Gastrocnemius medialis (tissue), 4 donors: ENCODE results near the gene FAM107A.

ENCODE experiments used
- POLR2A ChIP-seq, 2 donors: fragments of 450-650 bp; IDR thresholded peaks; one replicate each; pipeline ENCODE4 v1.6.1; 2017; ENCODE audit warnings: antibody characterized with exemption in 2 of 2, mild to moderate bottlenecking in 2 of 2, moderate library complexity in 2 of 2
- TF ChIP-seq, protein P1 (sequence below), 5 experiments: fragments of 450-650 bp in 3 of 5; fragments of 200-600 bp in 2 of 5; sonication (generic) in 2 of 5; IDR thresholded peaks in 4 of 5; conservative IDR thresholded peaks in 1 of 5; 1 replicate in 4 of 5; 2 replicates in 1 of 5; pipeline ENCODE4 v1.5.1; 2016 to 2019; ENCODE audit warnings: antibody characterized with exemption in 5 of 5, mild to moderate bottlenecking in 3 of 5, moderate library complexity in 3 of 5

DNA sequence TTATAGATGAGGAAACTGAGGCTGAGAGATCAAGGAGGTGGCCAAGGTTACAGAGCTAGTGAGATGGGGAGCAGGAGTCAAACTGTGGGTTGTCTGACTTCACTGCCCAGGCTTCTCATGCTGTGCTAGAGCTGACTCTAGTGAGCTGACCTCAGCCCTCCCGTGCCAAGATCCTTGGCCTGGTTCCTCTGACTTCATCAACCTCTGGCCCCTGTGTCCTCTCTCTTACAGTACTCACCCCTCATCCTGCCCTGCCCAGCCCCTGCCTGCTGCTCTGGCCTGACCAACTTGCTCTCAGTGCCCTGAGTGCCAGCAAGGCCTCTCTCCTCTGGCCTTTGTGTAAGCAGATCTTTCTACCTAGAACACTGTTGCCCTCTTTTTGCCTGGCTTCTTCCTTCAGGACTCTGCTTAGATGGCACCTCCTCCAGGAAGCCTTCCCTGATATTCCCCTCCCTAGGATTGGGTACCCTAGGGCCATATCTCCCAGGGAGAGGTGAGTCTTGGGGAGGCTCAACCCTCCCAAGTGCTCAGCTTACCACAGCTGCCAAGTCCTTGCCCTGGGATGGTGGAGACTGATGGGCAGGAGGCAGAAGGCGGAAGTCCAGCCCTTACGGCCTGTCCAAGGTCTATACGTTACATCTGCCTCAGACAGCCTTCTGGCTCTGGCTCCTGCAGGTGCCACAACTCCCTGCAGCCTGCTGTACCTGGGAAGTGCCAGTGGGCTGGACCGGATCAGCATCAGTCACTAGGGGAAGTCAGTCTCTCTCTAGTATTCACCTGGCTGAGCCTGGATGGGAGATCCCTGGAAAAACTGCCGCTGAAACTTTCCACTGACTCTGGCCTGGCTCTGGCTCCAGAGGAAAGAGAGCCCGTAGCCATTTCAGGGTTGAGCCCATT is 36.3 kb upstream of the FAM107A start:
- TF ChIP-seq, protein P1, sequence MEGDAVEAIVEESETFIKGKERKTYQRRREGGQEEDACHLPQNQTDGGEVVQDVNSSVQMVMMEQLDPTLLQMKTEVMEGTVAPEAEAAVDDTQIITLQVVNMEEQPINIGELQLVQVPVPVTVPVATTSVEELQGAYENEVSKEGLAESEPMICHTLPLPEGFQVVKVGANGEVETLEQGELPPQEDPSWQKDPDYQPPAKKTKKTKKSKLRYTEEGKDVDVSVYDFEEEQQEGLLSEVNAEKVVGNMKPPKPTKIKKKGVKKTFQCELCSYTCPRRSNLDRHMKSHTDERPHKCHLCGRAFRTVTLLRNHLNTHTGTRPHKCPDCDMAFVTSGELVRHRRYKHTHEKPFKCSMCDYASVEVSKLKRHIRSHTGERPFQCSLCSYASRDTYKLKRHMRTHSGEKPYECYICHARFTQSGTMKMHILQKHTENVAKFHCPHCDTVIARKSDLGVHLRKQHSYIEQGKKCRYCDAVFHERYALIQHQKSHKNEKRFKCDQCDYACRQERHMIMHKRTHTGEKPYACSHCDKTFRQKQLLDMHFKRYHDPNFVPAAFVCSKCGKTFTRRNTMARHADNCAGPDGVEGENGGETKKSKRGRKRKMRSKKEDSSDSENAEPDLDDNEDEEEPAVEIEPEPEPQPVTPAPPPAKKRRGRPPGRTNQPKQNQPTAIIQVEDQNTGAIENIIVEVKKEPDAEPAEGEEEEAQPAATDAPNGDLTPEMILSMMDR (IDR thresholded peaks at IDR 0.05 in 4 of 5, conservative IDR thresholded peaks at IDR 0.05 in 1 of 5), result no peak
- no peak for TF ChIP-seq POLR2A (IDR thresholded peaks at IDR 0.05)
